GM10248 (cell line): Measurements from ENCODE around the gene NELL2.

Experiments
- CTCF ChIA-PET: fragments of 300-600 bp; sonication (Branson Sonifier 250); formaldehyde crosslinking; extraction: SDS; loops from one replicate; lab custom pipeline; 2021; ENCODE audit warnings: antibody characterized with exemption; lab: Yijun Ruan, JAX
- POLR2A ChIA-PET: fragments of 350-650 bp; sonication (Branson Sonifier 250); formaldehyde crosslinking; extraction: SDS; loops from one replicate; lab custom pipeline; 2020; ENCODE audit warnings: antibody characterized with exemption; lab: Yijun Ruan, JAX
- DNase-seq: peaks from one replicate; pipeline ENCODE4 v3.0.0; 2012; ENCODE audit errors: extremely low spot score
- CTCF ChIP-seq: IDR thresholded peaks from 2 replicates; pipeline ENCODE4 v1.5.1; 2012; ENCODE audit warnings: mild to moderate bottlenecking, low read depth; ENCODE audit errors: extremely low read depth, missing control alignments, control extremely low read depth

The NELL2 gene

DNA sequence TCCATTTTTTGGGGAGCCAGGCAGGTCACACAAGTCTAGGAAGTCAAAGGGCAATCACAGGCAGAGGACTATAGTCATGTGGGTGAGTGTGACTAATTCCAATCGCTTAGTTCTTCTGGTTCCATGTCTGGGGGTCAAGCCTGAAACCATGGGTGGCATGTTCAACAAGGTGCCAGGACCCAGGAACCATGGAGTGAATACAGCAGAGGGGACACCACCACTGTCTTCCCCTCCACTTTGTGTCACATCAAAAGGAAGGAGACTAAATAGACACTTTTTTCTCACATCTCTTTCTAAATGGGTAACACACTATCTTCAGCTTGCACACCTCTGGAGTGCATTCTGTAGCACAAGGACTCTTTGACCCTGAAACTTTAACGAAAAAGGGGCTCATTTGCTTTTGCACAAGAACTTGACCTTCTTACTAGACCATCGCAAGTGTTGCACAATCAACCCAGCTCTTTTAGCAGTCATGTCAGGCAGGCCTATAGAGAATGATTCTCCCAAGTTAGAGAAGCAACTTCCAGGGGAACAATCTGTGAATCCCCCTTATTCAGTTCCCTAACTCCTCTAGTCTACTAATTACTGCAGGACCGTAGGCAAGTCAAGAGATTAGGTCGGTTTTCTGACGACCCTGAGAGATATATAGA lies 398.7 kb downstream of the NELL2 start:
- POLR2A ChIA-PET: no interaction called here
- TF ChIP-seq CTCF: no peak
- no peak for DNase-seq
- CTCF ChIA-PET: interaction anchor here (1.0 to 1.5 kb wide), 2 partner anchors 12 to 23 kb away, joined by 3 to 5 read pairs; no protein-coding TSS in a partner anchor

DNA sequence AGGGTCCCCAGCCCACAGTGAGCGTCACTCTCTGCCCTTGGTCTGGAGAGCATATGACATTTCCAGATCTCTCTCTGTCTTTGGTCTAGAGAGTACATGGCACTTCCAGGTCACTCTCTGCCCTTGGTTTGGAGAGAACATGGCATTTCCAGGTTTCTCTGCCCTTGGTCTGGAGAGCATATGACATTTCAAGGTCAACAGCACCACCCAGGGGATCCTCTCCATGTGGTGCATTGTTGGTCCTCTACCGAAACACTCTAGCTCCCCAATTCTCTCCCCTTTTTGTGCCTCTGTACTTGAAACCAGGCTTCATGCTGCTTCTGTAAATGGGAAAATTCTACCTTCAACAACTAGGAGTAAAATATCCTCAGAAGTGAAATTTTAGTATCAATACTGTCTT lies 399.4 kb downstream of the NELL2 start:
- CTCF ChIA-PET: interaction anchor here (1.0 kb wide), 1 partner anchor 24 kb away, joined by 3 read pairs; no protein-coding TSS in a partner anchor
- POLR2A ChIA-PET: no interaction called here
- DNase-seq: no peak
- TF ChIP-seq CTCF: no peak

GRCh38 chr12:44465139-44465538 lies 411.0 kb downstream of the NELL2 start:
- POLR2A ChIA-PET: no interaction called here
- CTCF ChIA-PET: interaction anchor here (1.0 to 1.6 kb wide), 2 partner anchors 13 to 46 kb away, joined by 4 to 5 read pairs; no protein-coding TSS in a partner anchor
- DNase-seq: no peak
- no peak for TF ChIP-seq CTCF

GRCh38 chr12:44464180-44464579 lies 411.9 kb downstream of the NELL2 start:
- no peak for DNase-seq
- TF ChIP-seq CTCF: no peak
- ChIA-PET POLR2A (no interaction called here), CTCF (interaction anchor here (1.6 kb wide), 2 partner anchors 16 to 46 kb away, joined by 4 read pairs; no protein-coding TSS in a partner anchor)

GRCh38 chr12:44462729-44463128 lies 413.4 kb downstream of the NELL2 start:
- ChIA-PET CTCF (interaction anchor here (1.0 to 1.6 kb wide), 2 partner anchors 14 to 33 kb away, joined by 3 to 4 read pairs; no protein-coding TSS in a partner anchor), POLR2A (no interaction called here)
- no peak for DNase-seq
- no peak for TF ChIP-seq CTCF

- no peak for DNase-seq
- ChIA-PET CTCF (no interaction called here), POLR2A (no interaction called here)
- no peak for TF ChIP-seq CTCF
Observed at GRCh38 chr12:44460261-44460660, 415.9 kb downstream of the NELL2 start.
